ENCODE results near the gene PNMA6E. TPM values are rescaled to one million over a fixed set of nuclear protein-coding genes. Genes with fewer than 3 reads are reported as not detected.

PNMA6E gene
- total RNA-seq, 1 donor from 2014 or later = not detected

- Mint-ChIP-seq H3K27me3 (ENCODE audit: unreplicated experiment) (no peaks in the 10 kb centered on the region), H3K36me3 (ENCODE audit: unreplicated experiment) (no peaks in the 10 kb centered on the region), H3K4me1 (ENCODE audit: low read depth, unreplicated experiment) (no peaks in the 10 kb centered on the region), H3K9me3 (ENCODE audit: unreplicated experiment) (no peaks in the 10 kb centered on the region), H3K27ac (ENCODE audit: unreplicated experiment) (no peak overlapping the region), H3K4me3 (ENCODE audit: unreplicated experiment) (no peak overlapping the region)
- TF ChIP-seq, protein P1, sequence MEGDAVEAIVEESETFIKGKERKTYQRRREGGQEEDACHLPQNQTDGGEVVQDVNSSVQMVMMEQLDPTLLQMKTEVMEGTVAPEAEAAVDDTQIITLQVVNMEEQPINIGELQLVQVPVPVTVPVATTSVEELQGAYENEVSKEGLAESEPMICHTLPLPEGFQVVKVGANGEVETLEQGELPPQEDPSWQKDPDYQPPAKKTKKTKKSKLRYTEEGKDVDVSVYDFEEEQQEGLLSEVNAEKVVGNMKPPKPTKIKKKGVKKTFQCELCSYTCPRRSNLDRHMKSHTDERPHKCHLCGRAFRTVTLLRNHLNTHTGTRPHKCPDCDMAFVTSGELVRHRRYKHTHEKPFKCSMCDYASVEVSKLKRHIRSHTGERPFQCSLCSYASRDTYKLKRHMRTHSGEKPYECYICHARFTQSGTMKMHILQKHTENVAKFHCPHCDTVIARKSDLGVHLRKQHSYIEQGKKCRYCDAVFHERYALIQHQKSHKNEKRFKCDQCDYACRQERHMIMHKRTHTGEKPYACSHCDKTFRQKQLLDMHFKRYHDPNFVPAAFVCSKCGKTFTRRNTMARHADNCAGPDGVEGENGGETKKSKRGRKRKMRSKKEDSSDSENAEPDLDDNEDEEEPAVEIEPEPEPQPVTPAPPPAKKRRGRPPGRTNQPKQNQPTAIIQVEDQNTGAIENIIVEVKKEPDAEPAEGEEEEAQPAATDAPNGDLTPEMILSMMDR (IDR thresholded peaks at IDR 0.05; ENCODE audit: partially characterized antibody, unreplicated experiment) = no peak
- no peak for DNase-seq
These were observed 2.7 kb downstream of the PNMA6E start for GRCh38 chrX:153398275-153398960.

DNA sequence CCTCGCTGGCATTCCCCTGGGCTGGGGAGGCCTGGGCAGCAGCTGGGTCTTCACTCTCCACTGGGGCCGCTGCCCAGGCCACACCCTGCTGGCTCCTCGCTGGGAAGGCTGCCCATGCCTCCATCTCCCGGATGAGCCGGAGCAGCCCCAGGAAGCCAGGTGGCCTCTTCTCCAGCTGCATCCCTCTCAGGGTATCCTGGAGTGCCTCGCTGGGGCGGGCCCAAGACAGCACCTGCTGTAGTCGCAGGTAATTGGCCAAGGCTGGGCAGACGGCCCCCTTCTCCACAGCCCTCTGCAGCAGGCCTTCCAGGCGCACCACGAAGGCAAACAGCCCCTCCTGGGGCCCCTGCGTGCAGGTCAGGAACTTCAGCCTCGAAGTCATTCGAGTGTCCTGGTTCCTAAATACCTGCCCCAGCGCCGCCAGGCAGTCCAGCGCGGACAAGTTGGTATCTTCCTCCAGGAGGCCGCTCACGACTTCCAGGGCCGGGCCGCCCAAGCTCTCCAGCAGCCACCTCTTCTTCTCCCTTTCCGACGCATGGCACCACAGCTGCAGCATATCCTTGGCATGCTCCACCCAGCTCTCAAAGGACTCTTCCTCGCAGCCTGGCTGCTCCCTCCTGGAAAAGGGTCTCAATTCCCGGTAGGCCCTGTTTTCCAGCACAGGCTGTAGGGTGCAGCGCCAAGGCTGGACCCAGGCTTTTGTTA lies 3.7 kb downstream of the PNMA6E start:
- Mint-ChIP-seq H3K27ac (ENCODE audit: unreplicated experiment) (no peak overlapping the region), H3K9me3 (ENCODE audit: unreplicated experiment) (no peaks in the 10 kb centered on the region), H3K36me3 (ENCODE audit: unreplicated experiment) (no peaks in the 10 kb centered on the region), H3K27me3 (ENCODE audit: unreplicated experiment) (no peaks in the 10 kb centered on the region), H3K4me3 (ENCODE audit: unreplicated experiment) (no peak overlapping the region), H3K4me1 (ENCODE audit: low read depth, unreplicated experiment) (no peaks in the 10 kb centered on the region)
- TF ChIP-seq, protein P1 (IDR thresholded peaks at IDR 0.05; ENCODE audit: partially characterized antibody, unreplicated experiment) = no peak
- no peak for DNase-seq

GRCh38 chrX:153396320-153397195 lies 4.6 kb downstream of the PNMA6E start:
- H3K36me3 Mint-ChIP-seq (ENCODE audit: unreplicated experiment) = no peaks in the 10 kb centered on the region
- no peak overlapping the region for H3K27ac Mint-ChIP-seq (ENCODE audit: unreplicated experiment)
- no peaks in the 10 kb centered on the region for H3K9me3 Mint-ChIP-seq (ENCODE audit: unreplicated experiment)
- DNase-seq = no peak
- TF ChIP-seq, protein P1 (IDR thresholded peaks at IDR 0.05; ENCODE audit: partially characterized antibody, unreplicated experiment) = no peak
- no peaks in the 10 kb centered on the region for H3K4me1 Mint-ChIP-seq (ENCODE audit: low read depth, unreplicated experiment)
- no peak overlapping the region for H3K4me3 Mint-ChIP-seq (ENCODE audit: unreplicated experiment)
- H3K27me3 Mint-ChIP-seq (ENCODE audit: unreplicated experiment) = no peaks in the 10 kb centered on the region

DNA sequence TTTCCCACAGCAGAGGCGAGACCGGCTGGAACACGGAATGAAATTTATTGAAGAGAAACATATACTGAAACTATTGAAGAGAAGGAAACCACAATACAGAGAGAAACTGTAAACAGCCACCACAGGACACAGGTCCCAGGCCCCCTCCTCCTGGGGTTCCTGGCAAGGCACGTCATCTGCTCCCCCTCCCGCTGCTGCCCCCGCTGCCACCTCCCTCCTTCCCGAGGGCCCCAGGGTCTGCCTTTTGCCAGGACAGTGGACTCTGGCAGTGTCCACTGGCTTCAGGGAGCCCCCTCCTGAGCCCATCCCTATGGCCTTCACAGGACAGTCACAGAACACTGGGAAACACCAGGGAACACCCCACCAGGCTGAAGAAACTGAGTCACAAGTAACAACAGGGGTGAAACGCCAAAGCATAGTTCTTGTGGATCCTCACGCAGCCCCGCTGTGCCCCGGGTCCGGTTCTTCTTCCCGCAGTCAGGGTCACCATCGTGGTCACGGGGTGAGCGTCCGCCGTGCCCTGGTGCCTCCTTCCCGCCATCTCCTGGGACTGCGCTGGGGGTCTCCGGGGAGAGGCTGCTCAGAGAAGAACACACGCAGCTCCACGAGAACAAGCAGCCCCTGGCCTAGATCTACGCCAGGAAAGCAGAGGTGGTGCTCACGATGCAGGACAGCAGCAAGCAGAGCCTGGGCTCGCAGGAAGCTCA lies 5.4 kb downstream of the PNMA6E start:
- Mint-ChIP-seq H3K4me1 (ENCODE audit: low read depth, unreplicated experiment) (no peaks in the 10 kb centered on the region), H3K27me3 (ENCODE audit: unreplicated experiment) (no peaks in the 10 kb centered on the region), H3K4me3 (ENCODE audit: unreplicated experiment) (no peak overlapping the region), H3K36me3 (ENCODE audit: unreplicated experiment) (no peaks in the 10 kb centered on the region), H3K27ac (ENCODE audit: unreplicated experiment) (no peak overlapping the region), H3K9me3 (ENCODE audit: unreplicated experiment) (no peaks in the 10 kb centered on the region)
- TF ChIP-seq, protein P1 (IDR thresholded peaks at IDR 0.05; ENCODE audit: partially characterized antibody, unreplicated experiment) = no peak
- DNase-seq = no peak
